Hematopoietic multipotent progenitor cell treated with erythropoietin and hydrocortisone succinate and interleukin-3 and kit ligand, for 15 days (in vitro differentiated cells): ENCODE results near the gene CHIA.

Source experiments
- DNase-seq: peaks from one replicate; pipeline ENCODE4 v3.0.0-alpha.2; 2015; ENCODE audit warnings: low spot score

The CHIA gene

DNA sequence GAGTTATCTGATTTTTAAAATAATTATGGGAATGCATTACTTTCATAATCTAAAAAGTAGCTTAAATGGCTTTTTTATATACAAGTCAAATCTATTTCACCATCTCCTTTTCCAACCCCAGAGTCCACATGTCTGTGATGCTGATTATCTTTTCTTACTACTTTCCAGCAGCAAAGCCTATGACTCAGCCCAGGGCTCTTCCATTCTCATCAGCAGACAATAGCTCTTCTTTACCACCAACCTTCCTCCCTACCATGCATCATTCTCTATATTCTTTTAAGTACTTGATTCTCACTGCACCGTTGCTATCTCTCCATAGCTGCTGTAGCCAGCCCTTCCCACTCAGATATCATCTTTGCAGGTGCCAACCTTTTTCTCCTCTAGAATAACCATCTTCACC is 75.6 kb downstream of the CHIA start:
- DNase-seq = no peak

- DNase-seq = no peak
These were observed 78.5 kb downstream of the CHIA start for GRCh38 chr1:111369177-111369576.

- DNase-seq = no peak
These were observed 79.0 kb downstream of the CHIA start for GRCh38 chr1:111369645-111370044.
